Measurements from ENCODE around the gene OBP2A.

DNA sequence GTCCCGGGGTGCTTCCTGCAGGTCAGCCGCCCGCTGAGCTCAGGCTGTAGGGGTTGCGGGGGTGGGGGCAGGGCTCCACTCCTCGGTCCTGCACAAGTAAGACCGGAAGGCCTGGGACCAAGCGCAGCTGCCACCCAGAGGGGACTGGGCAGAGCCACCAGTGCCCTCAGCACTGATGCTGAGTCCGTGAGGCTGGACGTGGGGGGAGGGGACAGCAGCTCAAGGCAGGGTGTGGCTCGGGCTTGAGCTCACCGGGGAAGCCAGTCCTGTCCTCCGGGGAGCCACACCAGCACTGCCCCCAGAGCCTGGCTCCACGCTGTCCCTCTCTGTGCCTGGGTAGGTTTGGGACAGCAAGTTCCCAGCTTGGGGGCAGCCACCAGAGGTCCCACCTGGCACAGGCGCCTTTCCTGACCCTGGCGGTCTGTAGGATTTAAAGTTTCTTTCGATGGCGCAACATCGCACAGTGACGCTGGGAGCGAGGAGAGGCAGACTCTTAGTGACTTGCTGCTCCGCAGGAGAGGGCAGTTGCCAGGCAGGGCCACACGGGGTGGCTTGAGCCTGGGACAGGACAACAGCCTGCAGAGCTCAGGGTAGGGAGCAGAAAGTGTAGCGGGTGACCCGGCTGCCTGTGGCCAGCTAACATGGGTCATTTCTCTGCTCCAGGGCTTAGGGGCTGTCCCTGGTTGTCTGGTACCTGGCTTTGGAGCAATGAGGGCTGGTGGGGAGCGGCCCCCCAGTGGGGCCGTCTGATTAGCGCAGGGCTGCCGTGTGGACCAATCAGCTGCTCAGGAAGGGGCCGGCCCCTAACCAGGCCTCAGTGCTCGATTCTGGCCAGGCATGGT is 19.0 kb upstream of the OBP2A start:
- TF ChIP-seq, protein P1, sequence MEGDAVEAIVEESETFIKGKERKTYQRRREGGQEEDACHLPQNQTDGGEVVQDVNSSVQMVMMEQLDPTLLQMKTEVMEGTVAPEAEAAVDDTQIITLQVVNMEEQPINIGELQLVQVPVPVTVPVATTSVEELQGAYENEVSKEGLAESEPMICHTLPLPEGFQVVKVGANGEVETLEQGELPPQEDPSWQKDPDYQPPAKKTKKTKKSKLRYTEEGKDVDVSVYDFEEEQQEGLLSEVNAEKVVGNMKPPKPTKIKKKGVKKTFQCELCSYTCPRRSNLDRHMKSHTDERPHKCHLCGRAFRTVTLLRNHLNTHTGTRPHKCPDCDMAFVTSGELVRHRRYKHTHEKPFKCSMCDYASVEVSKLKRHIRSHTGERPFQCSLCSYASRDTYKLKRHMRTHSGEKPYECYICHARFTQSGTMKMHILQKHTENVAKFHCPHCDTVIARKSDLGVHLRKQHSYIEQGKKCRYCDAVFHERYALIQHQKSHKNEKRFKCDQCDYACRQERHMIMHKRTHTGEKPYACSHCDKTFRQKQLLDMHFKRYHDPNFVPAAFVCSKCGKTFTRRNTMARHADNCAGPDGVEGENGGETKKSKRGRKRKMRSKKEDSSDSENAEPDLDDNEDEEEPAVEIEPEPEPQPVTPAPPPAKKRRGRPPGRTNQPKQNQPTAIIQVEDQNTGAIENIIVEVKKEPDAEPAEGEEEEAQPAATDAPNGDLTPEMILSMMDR (IDR thresholded peaks at IDR 0.05), result no peak
- TF ChIP-seq POLR2A (IDR thresholded peaks at IDR 0.05), result no peak
- no peak for TF ChIP-seq POLR2AphosphoS5 (IDR thresholded peaks at IDR 0.05)
- no peak for TF ChIP-seq EP300 (IDR thresholded peaks at IDR 0.05; ENCODE audit: low read depth)

Data from transverse colon (tissue), 4 donors.